ENCODE results near the gene GLIS1.

Gene GLIS1

DNA sequence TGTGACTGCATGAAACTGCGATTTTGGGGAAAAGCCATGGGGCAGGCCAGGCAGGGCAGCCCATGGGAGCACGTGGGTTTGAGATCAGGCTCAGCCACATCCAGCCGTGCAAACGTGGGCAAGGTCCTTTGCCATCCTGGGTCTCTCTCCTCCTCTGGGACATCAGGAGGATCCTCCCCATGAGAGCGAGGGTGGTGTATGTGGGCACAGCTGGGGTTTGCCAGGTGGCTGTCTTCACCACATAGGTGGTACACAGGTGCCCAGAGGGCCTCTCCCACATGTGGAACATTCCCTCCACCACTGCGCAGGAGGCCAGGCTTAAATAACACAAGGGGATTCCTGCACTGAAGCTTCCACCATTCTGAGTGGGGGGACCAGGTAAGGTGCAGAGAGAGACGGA is 143.1 kb downstream of the GLIS1 start:
- TF ChIP-seq, protein P1, sequence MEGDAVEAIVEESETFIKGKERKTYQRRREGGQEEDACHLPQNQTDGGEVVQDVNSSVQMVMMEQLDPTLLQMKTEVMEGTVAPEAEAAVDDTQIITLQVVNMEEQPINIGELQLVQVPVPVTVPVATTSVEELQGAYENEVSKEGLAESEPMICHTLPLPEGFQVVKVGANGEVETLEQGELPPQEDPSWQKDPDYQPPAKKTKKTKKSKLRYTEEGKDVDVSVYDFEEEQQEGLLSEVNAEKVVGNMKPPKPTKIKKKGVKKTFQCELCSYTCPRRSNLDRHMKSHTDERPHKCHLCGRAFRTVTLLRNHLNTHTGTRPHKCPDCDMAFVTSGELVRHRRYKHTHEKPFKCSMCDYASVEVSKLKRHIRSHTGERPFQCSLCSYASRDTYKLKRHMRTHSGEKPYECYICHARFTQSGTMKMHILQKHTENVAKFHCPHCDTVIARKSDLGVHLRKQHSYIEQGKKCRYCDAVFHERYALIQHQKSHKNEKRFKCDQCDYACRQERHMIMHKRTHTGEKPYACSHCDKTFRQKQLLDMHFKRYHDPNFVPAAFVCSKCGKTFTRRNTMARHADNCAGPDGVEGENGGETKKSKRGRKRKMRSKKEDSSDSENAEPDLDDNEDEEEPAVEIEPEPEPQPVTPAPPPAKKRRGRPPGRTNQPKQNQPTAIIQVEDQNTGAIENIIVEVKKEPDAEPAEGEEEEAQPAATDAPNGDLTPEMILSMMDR (IDR thresholded peaks at IDR 0.05; ENCODE audit: low read depth, low read length): no peak
- no peak overlapping the region for H3K4me3 ChIP-seq (ENCODE audit: low read depth, low read length)

DNA sequence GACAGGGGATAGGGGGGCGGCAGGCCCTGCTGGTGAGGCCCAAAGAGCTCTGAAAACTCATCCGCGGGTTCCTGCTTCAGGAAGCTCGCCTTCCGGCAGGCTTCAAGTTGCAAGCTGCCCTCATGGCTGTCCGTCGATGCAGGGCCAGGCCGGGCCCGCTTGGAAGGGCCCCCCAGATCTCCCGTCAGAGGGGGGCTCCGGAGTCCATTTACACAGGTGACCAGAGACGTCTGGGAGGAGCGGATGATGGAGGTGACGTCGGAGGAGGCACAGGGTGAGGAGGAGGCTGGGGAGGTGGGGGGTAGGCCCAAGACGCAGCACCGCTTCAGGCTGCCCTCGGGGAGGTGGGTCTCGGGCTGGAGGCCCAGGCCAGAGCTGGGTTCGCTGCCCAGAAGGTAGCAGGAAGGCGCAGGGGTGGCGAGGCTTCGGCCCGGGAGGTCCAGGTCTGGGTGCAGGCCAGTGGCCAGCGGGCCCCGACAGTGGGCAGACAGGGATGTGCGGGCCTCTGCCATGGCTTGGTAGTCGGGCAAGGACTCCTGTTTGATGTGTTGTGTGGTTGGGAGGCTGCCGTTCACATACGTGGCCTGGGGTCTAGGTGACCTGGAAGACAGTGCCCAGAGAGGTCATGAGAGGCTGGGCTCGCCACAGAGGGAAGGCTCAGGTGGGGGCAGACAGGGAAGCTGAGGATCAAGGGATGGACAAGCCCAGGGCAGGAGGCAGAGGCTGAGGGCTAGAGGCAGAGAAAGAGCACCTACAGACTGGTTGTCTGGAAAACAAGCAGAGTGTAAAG is 144.4 kb downstream of the GLIS1 start:
- H3K4me3 ChIP-seq (ENCODE audit: low read depth, low read length): no peak overlapping the region
- TF ChIP-seq, protein P1 (IDR thresholded peaks at IDR 0.05; ENCODE audit: low read depth, low read length): no peak

GRCh38 chr1:53593758-53594380 is 145.1 kb downstream of the GLIS1 start:
- TF ChIP-seq, protein P1 (IDR thresholded peaks at IDR 0.05; ENCODE audit: low read depth, low read length): no peak
- no peak overlapping the region for H3K4me3 ChIP-seq (ENCODE audit: low read depth, low read length)

DNA sequence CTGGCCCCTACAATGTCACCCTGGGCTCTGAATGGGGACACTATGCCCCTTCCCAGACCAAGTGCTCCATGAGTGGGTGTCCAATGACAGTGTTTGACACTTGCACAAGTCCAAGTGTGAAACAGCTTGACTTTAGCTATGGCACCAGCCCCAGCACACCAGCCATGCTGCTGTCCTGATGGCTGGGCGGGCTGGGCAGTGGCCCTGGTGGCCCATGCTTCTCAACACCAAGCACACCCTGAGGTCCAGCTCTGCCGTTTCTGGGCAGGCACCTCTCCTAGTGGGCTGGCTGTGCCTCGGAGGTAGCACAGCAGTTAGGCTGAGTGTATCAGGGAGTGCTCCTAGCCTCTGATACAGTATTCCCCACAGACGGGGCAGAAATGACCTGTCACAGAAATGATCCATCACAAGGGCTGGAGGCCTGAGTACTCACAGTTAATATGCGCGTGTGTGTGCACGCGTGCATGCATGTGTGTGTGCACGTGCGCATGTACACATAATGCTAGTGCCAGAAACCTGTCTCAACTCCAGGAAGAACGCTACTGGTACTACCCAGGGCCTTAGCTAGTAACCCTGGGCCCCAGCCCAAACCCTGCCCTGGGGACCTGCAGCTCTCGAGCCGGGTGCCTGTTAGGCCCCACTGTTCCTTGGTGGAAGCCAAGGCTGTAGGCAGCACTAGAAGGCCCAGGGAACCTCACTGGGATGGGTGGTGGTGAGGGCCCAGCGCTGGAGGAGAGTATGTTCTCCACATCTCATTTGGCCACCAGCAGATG is 145.8 kb downstream of the GLIS1 start:
- TF ChIP-seq, protein P1 (IDR thresholded peaks at IDR 0.05; ENCODE audit: low read depth, low read length): no peak
- H3K4me3 ChIP-seq (ENCODE audit: low read depth, low read length): no peak overlapping the region

DNA sequence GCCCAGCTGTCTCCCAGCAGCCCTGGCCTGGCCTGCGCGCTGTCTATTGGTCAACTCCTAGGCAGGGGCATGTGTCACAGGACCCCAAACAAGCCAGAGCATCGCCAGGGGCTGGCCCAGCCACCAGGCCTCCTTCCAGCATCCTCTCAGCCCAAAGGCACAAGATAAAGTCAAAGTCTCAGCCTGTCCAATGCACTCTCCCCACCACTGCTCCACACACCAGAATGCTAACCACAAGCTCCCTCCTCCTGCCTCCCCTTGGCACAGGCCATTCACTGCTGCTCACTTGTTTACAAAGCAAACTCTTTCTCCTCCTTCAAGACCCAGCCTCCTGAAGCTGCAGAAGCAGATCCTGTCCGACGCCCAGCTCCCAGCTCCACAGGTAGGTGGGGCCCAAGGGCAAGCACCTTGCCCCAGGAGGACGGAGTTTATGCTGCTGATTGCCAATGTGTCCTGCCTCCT is 146.4 kb downstream of the GLIS1 start:
- H3K4me3 ChIP-seq (ENCODE audit: low read depth, low read length): no peak overlapping the region
- TF ChIP-seq, protein P1 (IDR thresholded peaks at IDR 0.05; ENCODE audit: low read depth, low read length): 0 out of 2 replicates have a peak, but pooled peaks have one; percentile 2

DNA sequence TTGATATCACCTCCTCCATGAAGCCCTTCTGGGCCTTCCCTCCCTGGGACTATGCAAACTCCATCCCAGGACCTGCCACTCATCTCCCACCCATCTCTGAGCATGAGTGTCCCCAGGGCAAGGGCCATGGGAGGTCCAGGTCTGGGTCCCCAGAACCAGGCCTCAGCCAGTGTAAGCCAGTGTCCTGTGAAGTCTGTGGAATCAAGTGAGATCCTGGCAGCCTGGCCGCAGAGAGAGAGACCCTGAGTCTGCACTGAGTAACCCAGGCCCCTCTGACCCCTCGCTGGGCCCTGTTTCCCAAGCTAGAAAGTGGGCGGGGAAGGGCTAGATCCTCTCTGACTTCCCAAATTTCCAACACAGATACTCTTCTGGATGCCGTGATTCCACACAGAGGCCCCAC is 147.0 kb downstream of the GLIS1 start:
- H3K4me3 ChIP-seq (ENCODE audit: low read depth, low read length): no peak overlapping the region
- TF ChIP-seq, protein P1 (IDR thresholded peaks at IDR 0.05; ENCODE audit: low read depth, low read length): no peak

Measured in WI38 (cell line).